ENCODE data around the gene HOXC13. TPM values are rescaled to one million over a fixed set of nuclear protein-coding genes. Genes with fewer than 3 reads are reported as not detected.

The HOXC13 gene
- total and polyA plus RNA-seq, 9 of the 15 experiments (the other 6 are each of a cell fraction or from before 2014, with no cell fraction given), result 0.03 to 0.29 (median 0.17) TPM; not detected in 2

- peak; percentile 56 for TF ChIP-seq PRDM10 (IDR thresholded peaks at IDR 0.05; ENCODE audit: partially characterized antibody)
- TF ChIP-seq CEBPG (CRISPR knock-in tag; IDR thresholded peaks at IDR 0.05), result 0 out of 2 replicates have a peak, but pooled peaks have one; percentile 24
- TF ChIP-seq CEBPG (tag; conservative IDR thresholded peaks at IDR 0.05 in 1 of 2, IDR thresholded peaks at IDR 0.05 in 1 of 2), result no peak
- no peak for TF ChIP-seq PHTF2 (CRISPR knock-in tag; IDR thresholded peaks at IDR 0.05)
- TF ChIP-seq PTBP1 (IDR thresholded peaks at IDR 0.05; ENCODE audit: low read depth, low read length), result no peak
- TF ChIP-seq RAD51 (IDR thresholded peaks at IDR 0.05; ENCODE audit: borderline replicate concordance, low read depth), result no peak
- peak; percentile 27; the same call in 1 of the 2 replicates for TF ChIP-seq ZNF592 (IDR thresholded peaks at IDR 0.05)
- no peak for TF ChIP-seq POLR3A (IDR thresholded peaks at IDR 0.05; ENCODE audit: borderline replicate concordance, extremely low read depth, insufficient read depth, insufficient read length)
- peak; percentile 55; the same call in 1 of the 2 replicates for TF ChIP-seq CREB3L1 (IDR thresholded peaks at IDR 0.05; ENCODE audit: borderline replicate concordance, low read depth)
- TF ChIP-seq CREB1 (IDR thresholded peaks at IDR 0.05), result 0 out of 2 replicates have a peak, but pooled peaks have one; percentile 18
- no peak for TF ChIP-seq CREB1 (CRISPR knock-in tag; IDR thresholded peaks at IDR 0.05)
- TF ChIP-seq POLR2G (IDR thresholded peaks at IDR 0.05; ENCODE audit: low read depth, low read length), result peak; percentile 95
- no peak for TF ChIP-seq CHAMP1 (IDR thresholded peaks at IDR 0.05)
Observed at GRCh38 chr12:53995378-53996239, 57.0 kb downstream of the HOXC13 start (continued).

Measured in K562 (cell line).